Astrocyte (in vitro differentiated cells and primary cell): ENCODE data around the gene IP6K2. TPM values are rescaled to one million over a fixed set of nuclear protein-coding genes. Genes with fewer than 3 reads are reported as not detected.
A peak's percentile ranks its signal among the peaks of the same experiment; 100 is the strongest.

Experiments
- DNase-seq: peaks from one replicate; pipeline ENCODE4 v3.0.0-alpha.2; 2010; ENCODE audit warnings: low read depth
- FAIRE-seq: peaks from 2 replicates; lab custom pipeline; 2011; peaks lifted over from hg19 to GRCh38; lab: Jason Lieb, UNC
- H2AFZ ChIP-seq: 2 replicates; pipeline ENCODE4 v1.6.0; 2012; ENCODE audit warnings: low read depth, low read length, inconsistent platforms
- H3K27ac ChIP-seq: 2 replicates; pipeline ENCODE4 v1.5.1; 2011; ENCODE audit warnings: low read depth, low read length, inconsistent platforms
- H3K27me3 ChIP-seq: 2 replicates; pipeline ENCODE4 v1.6.0; 2011; ENCODE audit warnings: low read length, inconsistent platforms; ENCODE audit not compliant: insufficient read depth
- H3K36me3 ChIP-seq: 2 replicates; pipeline ENCODE4 v1.5.1; 2011; ENCODE audit warnings: low read length, inconsistent platforms; ENCODE audit not compliant: insufficient read depth
- H3K4me1 ChIP-seq: 2 replicates; pipeline ENCODE4 v1.5.1; 2011; ENCODE audit warnings: low read length, inconsistent platforms; ENCODE audit not compliant: insufficient read depth
- H3K4me2 ChIP-seq: 2 replicates; pipeline ENCODE4 v1.6.0; 2012; ENCODE audit warnings: low read length, inconsistent platforms
- H3K4me3 ChIP-seq: 2 replicates; pipeline ENCODE4 v1.5.1; 2011; ENCODE audit warnings: low read depth, mild to moderate bottlenecking, low read length, inconsistent platforms; ENCODE audit not compliant: insufficient read depth
- H3K79me2 ChIP-seq: 2 replicates; pipeline ENCODE4 v1.6.0; 2012; ENCODE audit warnings: mild to moderate bottlenecking, low read length, inconsistent platforms; ENCODE audit not compliant: insufficient read depth
- H3K9ac ChIP-seq: 2 replicates; pipeline ENCODE4 v1.6.0; 2012; ENCODE audit warnings: mild to moderate bottlenecking, low read length, inconsistent platforms
- H3K9me3 ChIP-seq: 2 replicates; pipeline ENCODE4 v1.5.1; 2012; ENCODE audit warnings: low read depth, mild to moderate bottlenecking, low read length, inconsistent platforms; ENCODE audit not compliant: insufficient read depth
- H4K20me1 ChIP-seq: 2 replicates; pipeline ENCODE4 v1.6.0; 2012; ENCODE audit warnings: low read length, inconsistent platforms; ENCODE audit not compliant: insufficient read depth
- H3K27ac Mint-ChIP-seq: one replicate; pipeline ENCODE4 v1.8.0; 2021; ENCODE audit warnings: mild to moderate bottlenecking, mixed read lengths; ENCODE audit not compliant: unreplicated experiment
- H3K27me3 Mint-ChIP-seq: one replicate; pipeline ENCODE4 v1.8.0; 2021; ENCODE audit warnings: low read depth, mixed read lengths; ENCODE audit not compliant: unreplicated experiment
- H3K36me3 Mint-ChIP-seq: one replicate; pipeline ENCODE4 v1.8.0; 2021; ENCODE audit warnings: low read depth, mixed read lengths; ENCODE audit not compliant: unreplicated experiment
- H3K4me1 Mint-ChIP-seq: one replicate; pipeline ENCODE4 v1.8.0; 2021; ENCODE audit warnings: low read depth, mixed read lengths; ENCODE audit not compliant: unreplicated experiment
- H3K4me3 Mint-ChIP-seq: one replicate; pipeline ENCODE4 v1.8.0; 2021; ENCODE audit warnings: mild to moderate bottlenecking, moderate library complexity, mixed read lengths; ENCODE audit not compliant: unreplicated experiment
- H3K9me3 Mint-ChIP-seq: one replicate; pipeline ENCODE4 v1.8.0; 2021; ENCODE audit warnings: mild to moderate bottlenecking, mixed read lengths; ENCODE audit not compliant: unreplicated experiment
- CTCF ChIP-seq: IDR thresholded peaks from 2 replicates; pipeline ENCODE4 v1.5.1; 2011; ENCODE audit warnings: low read depth, mild to moderate bottlenecking, inconsistent platforms, low read length, moderate library complexity; ENCODE audit not compliant: insufficient read depth
- EZH2 ChIP-seq: IDR thresholded peaks from 2 replicates; pipeline ENCODE4 v1.6.1; 2012; ENCODE audit warnings: mild to moderate bottlenecking, low read length, inconsistent platforms; ENCODE audit not compliant: insufficient read depth
- total RNA-seq: library from RNA; stranded (reverse); gene quantifications from 2 replicates; pipeline ENCODE4 v1.2.1, GENCODE V29; 2021

IP6K2 gene
- total RNA-seq, 1 donor from 2014 or later: 104 TPM

GRCh38 chr3:48680811-48681540, 36.0 kb downstream of the IP6K2 start:
- FAIRE-seq (no peak), DNase-seq (no peak)
- H3K27me3 ChIP-seq: no peaks in the 10 kb centered on the region
- H3K79me2 ChIP-seq: peaks cover 8% of the 10 kb centered on the region
- Mint-ChIP-seq H3K4me1 (peaks cover 13% of the 10 kb centered on the region), H3K27me3 (no peaks in the 10 kb centered on the region), H3K9me3 (no peaks in the 10 kb centered on the region), H3K36me3 (peaks cover 37% of the 10 kb centered on the region), H3K27ac (no peak overlapping the region), H3K4me3 (peak overlapping the region; percentile 54)
- peaks cover 15% of the 10 kb centered on the region for H4K20me1 ChIP-seq
- H3K36me3 ChIP-seq: peaks cover 11% of the 10 kb centered on the region
- H3K4me1 ChIP-seq: peaks cover 23% of the 10 kb centered on the region
- H2AFZ ChIP-seq: no peak overlapping the region
- H3K9me3 ChIP-seq: no peaks in the 10 kb centered on the region
- no peak overlapping the region for H3K27ac ChIP-seq
- no peak for TF ChIP-seq CTCF
- no peak for TF ChIP-seq EZH2
- no peak overlapping the region for H3K4me3 ChIP-seq
- H3K9ac ChIP-seq: no peak overlapping the region
- no peak overlapping the region for H3K4me2 ChIP-seq

GRCh38 chr3:48679411-48680391, 37.3 kb downstream of the IP6K2 start:
- H3K9me3 ChIP-seq: no peaks in the 10 kb centered on the region
- no peak overlapping the region for H2AFZ ChIP-seq
- H3K79me2 ChIP-seq: peaks cover 1% of the 10 kb centered on the region
- Mint-ChIP-seq H3K27me3 (no peaks in the 10 kb centered on the region), H3K9me3 (no peaks in the 10 kb centered on the region), H3K36me3 (peaks cover 39% of the 10 kb centered on the region), H3K4me3 (no peak overlapping the region), H3K4me1 (peaks cover 12% of the 10 kb centered on the region), H3K27ac (no peak overlapping the region)
- H3K4me3 ChIP-seq: no peak overlapping the region
- DNase-seq: no peak
- H3K4me2 ChIP-seq: no peak overlapping the region
- H3K27me3 ChIP-seq: no peaks in the 10 kb centered on the region
- peaks cover 11% of the 10 kb centered on the region for H3K36me3 ChIP-seq
- H3K9ac ChIP-seq: no peak overlapping the region
- H3K4me1 ChIP-seq: peaks cover 17% of the 10 kb centered on the region
- no peak overlapping the region for H3K27ac ChIP-seq
- no peak for FAIRE-seq
- TF ChIP-seq EZH2 (no peak), CTCF (no peak)
- H4K20me1 ChIP-seq: peaks cover 13% of the 10 kb centered on the region
